ENCODE data around the gene CST3.
"Not testable (repeated sequence)": the region's sequence is repeated elsewhere in the genome, so short reads cannot be mapped to it uniquely, and the experiment has no call there.

The CST3 gene

GRCh38 chr20:23637282-23638221 lies at the start of gene CST3:
CST3 (minus strand) TSS chr20:23637955; CDS start chr20:23637862, 93 bp downstream.
- Mint-ChIP-seq H3K4me1 (peaks cover 6 to 37% of the 10 kb centered on the region in 2 donors), H3K9me3 (peaks cover 0 to 1% of the 10 kb centered on the region in 2 donors), H3K4me3 (peak within 1 kb of the TSS; percentile 75), H3K27me3 (peaks cover 27 to 31% of the 10 kb centered on the region in 2 donors), H3K36me3 (no peaks in the 10 kb centered on the region), H3K27ac (no peak within 1 kb of the TSS)
- ATAC-seq (replicated peaks) (peak; percentile 45 to 49), DNase-seq (no peak)

GRCh38 chr20:23686046-23686750 lies 48.4 kb upstream of the CST3 start:
- Mint-ChIP-seq H3K27ac (no peak overlapping the region), H3K4me1 (no peaks in the 10 kb centered on the region), H3K27me3 (peaks cover 0 to 6% of the 10 kb centered on the region in 2 donors), H3K4me3 (no peak overlapping the region), H3K9me3 (no peaks in the 10 kb centered on the region), H3K36me3 (no peaks in the 10 kb centered on the region)
- DNase-seq, result no peak
- no peak for ATAC-seq (replicated peaks)

- not testable (repeated sequence) for H3K9me3 Mint-ChIP-seq; H3K36me3 Mint-ChIP-seq; H3K4me1 Mint-ChIP-seq; DNase-seq; H3K4me3 Mint-ChIP-seq; ATAC-seq (replicated peaks); H3K27me3 Mint-ChIP-seq; H3K27ac Mint-ChIP-seq
Measured at GRCh38 chr20:23685529-23685896, 47.8 kb upstream of the CST3 start.

GRCh38 chr20:23684261-23684660 lies 46.5 kb upstream of the CST3 start:
- ATAC-seq (replicated peaks) (no peak), DNase-seq (no peak)
- Mint-ChIP-seq H3K27me3 (peaks cover 7 to 14% of the 10 kb centered on the region in 2 donors), H3K9me3 (no peaks in the 10 kb centered on the region), H3K36me3 (no peaks in the 10 kb centered on the region), H3K4me1 (no peaks in the 10 kb centered on the region), H3K27ac (no peak overlapping the region), H3K4me3 (no peak overlapping the region)

- ATAC-seq (replicated peaks), result no peak
- H3K27ac Mint-ChIP-seq, result no peak overlapping the region
Measured at GRCh38 chr20:23683807-23684206, 46.1 kb upstream of the CST3 start.

GRCh38 chr20:23683281-23683680 lies 45.5 kb upstream of the CST3 start:
- H3K4me1 Mint-ChIP-seq, result no peaks in the 10 kb centered on the region
- peaks cover 7 to 22% of the 10 kb centered on the region in 2 donors for H3K27me3 Mint-ChIP-seq
- ATAC-seq (replicated peaks) (no peak), DNase-seq (no peak)
- no peaks in the 10 kb centered on the region for H3K36me3 Mint-ChIP-seq
- H3K27ac Mint-ChIP-seq, result no peak overlapping the region
- no peak overlapping the region for H3K4me3 Mint-ChIP-seq
- no peaks in the 10 kb centered on the region for H3K9me3 Mint-ChIP-seq

More at GRCh38 chr20:23683807-23684206, 46.1 kb upstream of the CST3 start:
- Mint-ChIP-seq H3K27me3 (peaks cover 7 to 17% of the 10 kb centered on the region in 2 donors), H3K36me3 (no peaks in the 10 kb centered on the region), H3K9me3 (no peaks in the 10 kb centered on the region), H3K4me1 (no peaks in the 10 kb centered on the region), H3K4me3 (no peak overlapping the region)
- DNase-seq, result no peak

- peaks cover 7 to 19% of the 10 kb centered on the region in 2 donors for H3K27me3 Mint-ChIP-seq
- ATAC-seq (replicated peaks), result no peak
- H3K36me3 Mint-ChIP-seq, result no peaks in the 10 kb centered on the region
- no peak overlapping the region for H3K27ac Mint-ChIP-seq
- H3K9me3 Mint-ChIP-seq, result no peaks in the 10 kb centered on the region
- H3K4me3 Mint-ChIP-seq, result no peak overlapping the region
- H3K4me1 Mint-ChIP-seq, result no peaks in the 10 kb centered on the region
- DNase-seq, result no peak
Measured at GRCh38 chr20:23680146-23680545, 42.4 kb upstream of the CST3 start.

- DNase-seq, result no peak
- Mint-ChIP-seq H3K27ac (no peak overlapping the region), H3K27me3 (peaks cover 7 to 17% of the 10 kb centered on the region in 2 donors), H3K36me3 (no peaks in the 10 kb centered on the region), H3K4me3 (no peak overlapping the region), H3K4me1 (no peaks in the 10 kb centered on the region), H3K9me3 (no peaks in the 10 kb centered on the region)
- no peak for ATAC-seq (replicated peaks)
Measured at GRCh38 chr20:23679133-23680092, 41.7 kb upstream of the CST3 start.

GRCh38 chr20:23673209-23673608 lies 35.5 kb upstream of the CST3 start:
- H3K27ac Mint-ChIP-seq, result no peak overlapping the region
- DNase-seq (no peak), ATAC-seq (replicated peaks) (no peak)
- no peaks in the 10 kb centered on the region for H3K4me1 Mint-ChIP-seq
- H3K9me3 Mint-ChIP-seq, result peaks cover 2 to 4% of the 10 kb centered on the region in 2 donors
- no peak overlapping the region for H3K4me3 Mint-ChIP-seq
- peaks cover 0 to under 1% of the 10 kb centered on the region in 2 donors for H3K27me3 Mint-ChIP-seq
- H3K36me3 Mint-ChIP-seq, result no peaks in the 10 kb centered on the region

- H3K27me3 Mint-ChIP-seq, result no peaks in the 10 kb centered on the region
- H3K4me3 Mint-ChIP-seq, result no peak overlapping the region
- DNase-seq (no peak), ATAC-seq (replicated peaks) (no peak)
- H3K4me1 Mint-ChIP-seq, result no peaks in the 10 kb centered on the region
- H3K9me3 Mint-ChIP-seq, result peaks cover 2 to 4% of the 10 kb centered on the region in 2 donors
- H3K36me3 Mint-ChIP-seq, result no peaks in the 10 kb centered on the region
- no peak overlapping the region for H3K27ac Mint-ChIP-seq
Measured at GRCh38 chr20:23672158-23672557, 34.4 kb upstream of the CST3 start.

GRCh38 chr20:23671479-23671878 lies 33.7 kb upstream of the CST3 start:
- ATAC-seq (replicated peaks) (no peak), DNase-seq (no peak)
- peaks cover 2 to 4% of the 10 kb centered on the region in 2 donors for H3K9me3 Mint-ChIP-seq
- H3K27ac Mint-ChIP-seq, result no peak overlapping the region
- H3K4me3 Mint-ChIP-seq, result no peak overlapping the region
- H3K27me3 Mint-ChIP-seq, result no peaks in the 10 kb centered on the region
- H3K36me3 Mint-ChIP-seq, result no peaks in the 10 kb centered on the region
- no peaks in the 10 kb centered on the region for H3K4me1 Mint-ChIP-seq

GRCh38 chr20:23670361-23670760 lies 32.6 kb upstream of the CST3 start:
- Mint-ChIP-seq H3K4me1 (no peaks in the 10 kb centered on the region), H3K9me3 (peaks cover 2 to 4% of the 10 kb centered on the region in 2 donors), H3K27ac (no peak overlapping the region), H3K27me3 (no peaks in the 10 kb centered on the region), H3K4me3 (no peak overlapping the region), H3K36me3 (no peaks in the 10 kb centered on the region)
- no peak for ATAC-seq (replicated peaks)
- DNase-seq, result no peak

- no peak for ATAC-seq (replicated peaks)
- no peaks in the 10 kb centered on the region for H3K27me3 Mint-ChIP-seq
Measured at GRCh38 chr20:23669866-23670265, 32.1 kb upstream of the CST3 start.

GRCh38 chr20:23669327-23669726 lies 31.6 kb upstream of the CST3 start:
- H3K4me3 Mint-ChIP-seq, result no peak overlapping the region
- no peaks in the 10 kb centered on the region for H3K36me3 Mint-ChIP-seq
- peaks cover 2 to 4% of the 10 kb centered on the region in 2 donors for H3K9me3 Mint-ChIP-seq
- ATAC-seq (replicated peaks) (no peak), DNase-seq (no peak)
- H3K4me1 Mint-ChIP-seq, result no peaks in the 10 kb centered on the region
- H3K27ac Mint-ChIP-seq, result no peak overlapping the region
- no peaks in the 10 kb centered on the region for H3K27me3 Mint-ChIP-seq

More at GRCh38 chr20:23669866-23670265, 32.1 kb upstream of the CST3 start:
- Mint-ChIP-seq H3K4me1 (no peaks in the 10 kb centered on the region), H3K36me3 (no peaks in the 10 kb centered on the region), H3K27ac (no peak overlapping the region), H3K4me3 (no peak overlapping the region), H3K9me3 (peaks cover 2 to 4% of the 10 kb centered on the region in 2 donors)
- no peak for DNase-seq
